GM23338 (cell line): ENCODE measurements around the gene OSBPL3. TPM values are rescaled to one million over a fixed set of nuclear protein-coding genes. Genes with fewer than 3 reads are reported as not detected.

Experiments used
- ATAC-seq: fragments of 200-7000 bp; cut with Tn5 transposase; 3 replicates; pipeline ENCODE4 v1.9.1; 2020
- DNase-seq: peaks from one replicate; pipeline ENCODE4 v3.0.0-alpha.2; 2015; ENCODE audit warnings: low spot score
- H2AFZ ChIP-seq: fragments of 200-600 bp; sonication (generic); 2 replicates; pipeline ENCODE4 v1.8.0; 2016; ENCODE audit warnings: antibody characterized with exemption, mild to moderate bottlenecking, moderate library complexity
- H3F3A ChIP-seq: fragments of 200-600 bp; sonication (generic); replicated peaks from 2 replicates; pipeline ENCODE4 v1.8.0; 2017; ENCODE audit warnings: antibody characterized with exemption, mixed run types, low read depth
- H3K27ac ChIP-seq: fragments of 200-600 bp; sonication (generic); 2 replicates; pipeline ENCODE4 v1.6.1; 2016; ENCODE audit warnings: low read depth
- H3K27me3 ChIP-seq: fragments of 200-600 bp; sonication (generic); 2 replicates; pipeline ENCODE4 v1.8.0; 2016; ENCODE audit warnings: mild to moderate bottlenecking, mixed run types, moderate library complexity; ENCODE audit not compliant: insufficient read depth
- H3K36me3 ChIP-seq: fragments of 200-600 bp; sonication (generic); 2 replicates; pipeline ENCODE4 v1.8.0; 2016; ENCODE audit warnings: mild to moderate bottlenecking; ENCODE audit not compliant: insufficient read depth
- H3K4me1 ChIP-seq: fragments of 200-600 bp; sonication (generic); 2 replicates; pipeline ENCODE4 v1.8.0; 2016; ENCODE audit warnings: mild to moderate bottlenecking, moderate library complexity; ENCODE audit not compliant: insufficient read depth
- H3K4me2 ChIP-seq: fragments of 200-600 bp; sonication (generic); 2 replicates; pipeline ENCODE4 v1.7.1; 2017; ENCODE audit warnings: mixed run types
- H3K4me3 ChIP-seq: fragments of 200-600 bp; sonication (generic); 2 replicates; pipeline ENCODE4 v1.6.1; 2016; ENCODE audit warnings: mixed run types
- H3K79me2 ChIP-seq: fragments of 200-600 bp; sonication (generic); replicated peaks from 2 replicates; pipeline ENCODE4 v1.8.0; 2017; ENCODE audit warnings: mild to moderate bottlenecking; ENCODE audit not compliant: insufficient read depth
- H3K9me2 ChIP-seq: fragments of 200-600 bp; sonication (generic); 2 replicates; pipeline ENCODE4 v1.8.0; 2017; ENCODE audit not compliant: insufficient read depth
- H4K20me1 ChIP-seq: fragments of 200-600 bp; sonication (generic); replicated peaks from 2 replicates; pipeline ENCODE4 v1.8.0; 2017; ENCODE audit warnings: mild to moderate bottlenecking; ENCODE audit not compliant: insufficient read depth
- H3K27ac Mint-ChIP-seq: 2 replicates; pipeline ENCODE4 v1.8.0; 2020; ENCODE audit warnings: inconsistent platforms, mild to moderate bottlenecking, moderate library complexity, mixed read lengths
- H3K27me3 Mint-ChIP-seq: 3 replicates; pipeline ENCODE4 v1.8.0; 2022; ENCODE audit warnings: low read depth, mild to moderate bottlenecking, moderate library complexity, mixed read lengths, inconsistent platforms; ENCODE audit not compliant: insufficient read depth, poor library complexity
- H3K36me3 Mint-ChIP-seq: 3 replicates; pipeline ENCODE4 v1.8.0; 2021; ENCODE audit warnings: low read depth, mild to moderate bottlenecking, inconsistent platforms, moderate library complexity, mixed read lengths
- H3K4me1 Mint-ChIP-seq: 3 replicates; pipeline ENCODE4 v1.8.0; 2020; ENCODE audit warnings: mild to moderate bottlenecking, inconsistent platforms, mixed read lengths
- H3K4me3 Mint-ChIP-seq: 3 replicates; pipeline ENCODE4 v1.8.0; 2021; ENCODE audit warnings: moderate library complexity, mild to moderate bottlenecking, inconsistent platforms, mixed read lengths
- H3K9me3 Mint-ChIP-seq: 3 replicates; pipeline ENCODE4 v1.8.0; 2020; ENCODE audit warnings: moderate library complexity, mild to moderate bottlenecking, inconsistent platforms, mixed read lengths
- CREB1 ChIP-seq: fragments of 250-450 bp; sonication (Bioruptor Pico); IDR thresholded peaks from 2 replicates; pipeline ENCODE4 v1.5.0; 2020; ENCODE audit warnings: low read depth, mild to moderate bottlenecking, moderate library complexity
- EZH2 ChIP-seq: fragments of 200-600 bp; sonication (generic); IDR thresholded peaks from one replicate; pipeline ENCODE4 v1.8.0; 2017; ENCODE audit warnings: antibody characterized with exemption, mild to moderate bottlenecking, low read depth; ENCODE audit not compliant: unreplicated experiment
- EZH2phosphoT487 ChIP-seq: fragments of 200-600 bp; sonication (generic); IDR thresholded peaks from one replicate; pipeline ENCODE4 v1.8.1; 2018; ENCODE audit warnings: antibody characterized with exemption; ENCODE audit not compliant: unreplicated experiment
- JUNB ChIP-seq: IDR thresholded peaks from one replicate; pipeline ENCODE4 v1.6.1; 2016; ENCODE audit warnings: antibody characterized with exemption; ENCODE audit not compliant: unreplicated experiment
- NANOG ChIP-seq: IDR thresholded peaks from 2 replicates; pipeline ENCODE4 v1.6.1; 2016; ENCODE audit warnings: antibody characterized with exemption, borderline replicate concordance
- POLR2AphosphoS5 ChIP-seq: IDR thresholded peaks from 2 replicates; pipeline ENCODE4 v1.6.1; 2016; ENCODE audit warnings: antibody characterized with exemption, low read depth
- STAT1 ChIP-seq: IDR thresholded peaks from one replicate; pipeline ENCODE4 v1.6.1; 2016; ENCODE audit warnings: antibody characterized with exemption; ENCODE audit not compliant: unreplicated experiment
- ZNF114 ChIP-seq: fragments of 250-450 bp; sonication (Bioruptor Pico); IDR thresholded peaks from 2 replicates; pipeline ENCODE4 v1.5.0; 2020; ENCODE audit warnings: mild to moderate bottlenecking, moderate library complexity
- ZNF331 ChIP-seq: fragments of 250-450 bp; sonication (Bioruptor Pico); IDR thresholded peaks from 2 replicates; pipeline ENCODE4 v1.5.0; 2020; ENCODE audit warnings: low read depth, mild to moderate bottlenecking, moderate library complexity
- ZNF462 ChIP-seq: fragments of 250-450 bp; sonication (Bioruptor Pico); IDR thresholded peaks from 2 replicates; pipeline ENCODE4 v1.5.0; 2020; ENCODE audit warnings: mild to moderate bottlenecking, moderate library complexity
- polyA plus RNA-seq: library from polyadenylated mRNA; unstranded; fragments of >200 nt; fragmentation: Nextera tagmentation; extraction: Ambion mirVana; gene quantifications from 2 replicates; pipeline ENCODE4 v1.2.1, GENCODE V29; 2016
- total RNA-seq: library from RNA; depleted of rRNA; stranded (reverse); fragments of >200 nt; shearing (Covaris generic); gene quantifications from 2 replicates; pipeline ENCODE4 v1.2.3, GENCODE V29; 2014

Gene OSBPL3
- total and polyA plus RNA-seq, 2 experiments from 2014 or later, result 7.2 to 15.7 TPM

- TF ChIP-seq ZNF462 (no peak), ZNF114 (CRISPR knock-in tag) (no peak), EZH2phosphoT487 (no peak), JUNB (no peak), POLR2AphosphoS5 (no peak)
Measured at GRCh38 chr7:24861336-24861735, 118.6 kb downstream of the OSBPL3 start (continued).

- H3K9me3 Mint-ChIP-seq, result no peaks in the 10 kb centered on the region
- peaks cover 2% of the 10 kb centered on the region for H3K27me3 Mint-ChIP-seq
- peaks cover 16% of the 10 kb centered on the region for H3K36me3 Mint-ChIP-seq
- DNase-seq, result no peak
- no peaks in the 10 kb centered on the region for H3K79me2 ChIP-seq
- H3K36me3 ChIP-seq, result no peaks in the 10 kb centered on the region
- H3K27ac ChIP-seq, result no peak overlapping the region
- H3K9me2 ChIP-seq, result no peaks in the 10 kb centered on the region
- no peaks in the 10 kb centered on the region for H3F3A ChIP-seq
- no peak overlapping the region for H2AFZ ChIP-seq
- no peaks in the 10 kb centered on the region for H3K4me1 ChIP-seq
- ATAC-seq, result no peak
- no peak overlapping the region for H3K4me3 ChIP-seq
- H3K27ac Mint-ChIP-seq, result no peak overlapping the region
- H3K4me2 ChIP-seq, result no peak overlapping the region
- no peaks in the 10 kb centered on the region for H3K27me3 ChIP-seq
- no peaks in the 10 kb centered on the region for H3K4me1 Mint-ChIP-seq
- H4K20me1 ChIP-seq, result no peaks in the 10 kb centered on the region
- no peak overlapping the region for H3K4me3 Mint-ChIP-seq
- TF ChIP-seq ZNF114 (CRISPR knock-in tag), result no peak
- no peak for TF ChIP-seq EZH2phosphoT487
- TF ChIP-seq EZH2, result no peak
- TF ChIP-seq JUNB, result no peak
- TF ChIP-seq NANOG, result no peak
- TF ChIP-seq CREB1 (CRISPR knock-in tag), result no peak
- no peak for TF ChIP-seq STAT1
- no peak for TF ChIP-seq ZNF462
- TF ChIP-seq ZNF331 (CRISPR knock-in tag), result no peak
- TF ChIP-seq POLR2AphosphoS5, result no peak
Measured at GRCh38 chr7:24860611-24861010, 119.4 kb downstream of the OSBPL3 start.
